Naive thymus-derived CD4-positive, alpha-beta T cell (primary cell): ENCODE measurements around the gene DRAXIN. TPM values are rescaled to one million over a fixed set of nuclear protein-coding genes. Genes with fewer than 3 reads are reported as not detected.

Experiments used
- ATAC-seq: fragments of 150-1000 bp; cut with Tn5 transposase; 2 replicates; pipeline ENCODE4 v1.10.0; 2021; ENCODE audit warnings: mild to moderate bottlenecking, moderate library complexity
- CTCF ChIA-PET: fragments of 350-600 bp; sonication (Branson Sonifier 250); formaldehyde crosslinking; loops from one replicate; lab custom pipeline; 2021; ENCODE audit warnings: antibody characterized with exemption; lab: Charles Lee
- POLR2A ChIA-PET: fragments of 350-600 bp; sonication (Branson Sonifier 250); formaldehyde crosslinking; loops from one replicate; lab custom pipeline; 2021; ENCODE audit warnings: antibody characterized with exemption, inconsistent platforms; lab: Charles Lee
- DNase-seq, 9 donors: peaks; one replicate each; pipeline versions ENCODE4 v3.0.0 to v3.0.0-alpha.2; 2020 to 2022; ENCODE audit warnings: mixed read lengths in 1 of 9
- H3K27ac ChIP-seq: one replicate; pipeline ENCODE4 v1.7.0; 2013; ENCODE audit warnings: mild to moderate bottlenecking, low read depth, low read length, moderate library complexity
- H3K27me3 ChIP-seq, 2 donors: one replicate each; pipeline ENCODE4 v1.7.0; 2013; ENCODE audit warnings: low read length in 2 of 2, mild to moderate bottlenecking in 2 of 2, moderate library complexity in 2 of 2; ENCODE audit not compliant: control insufficient read depth in 2 of 2, insufficient read depth in 2 of 2
- H3K36me3 ChIP-seq, 3 experiments: 1 replicate in 2 of 3; 2 replicates in 1 of 3; pipeline ENCODE4 v1.7.0; 2013; ENCODE audit warnings: low read length in 3 of 3, mild to moderate bottlenecking in 3 of 3, moderate library complexity in 1 of 3; ENCODE audit not compliant: insufficient read depth in 3 of 3, control insufficient read depth in 2 of 3
- H3K4me1 ChIP-seq, 2 donors: one replicate each; pipeline ENCODE4 v1.7.0; 2013; ENCODE audit warnings: low read length in 2 of 2, mild to moderate bottlenecking in 2 of 2, moderate library complexity in 1 of 2; ENCODE audit not compliant: control insufficient read depth in 2 of 2, insufficient read depth in 2 of 2
- H3K4me3 ChIP-seq: 2 replicates; pipeline ENCODE4 v1.7.0; 2013; ENCODE audit warnings: mild to moderate bottlenecking, low read length
- H3K9me3 ChIP-seq, 3 experiments: 1 replicate in 2 of 3; 2 replicates in 1 of 3; pipeline ENCODE4 v1.7.0; 2013; ENCODE audit warnings: low read length in 3 of 3; ENCODE audit not compliant: control insufficient read depth in 2 of 3
- H3K27ac Mint-ChIP-seq, 9 donors: one replicate each; pipeline ENCODE4 v1.8.0; 2020 to 2022; ENCODE audit warnings: mixed read lengths in 9 of 9, mild to moderate bottlenecking in 8 of 9, moderate library complexity in 5 of 9, inconsistent platforms in 2 of 9
- H3K27me3 Mint-ChIP-seq, 5 donors: one replicate each; pipeline ENCODE4 v1.8.0; 2021 to 2022; ENCODE audit warnings: mixed read lengths in 5 of 5, mild to moderate bottlenecking in 1 of 5
- H3K36me3 Mint-ChIP-seq, 5 donors: one replicate each; pipeline ENCODE4 v1.8.0; 2020 to 2022; ENCODE audit warnings: mixed read lengths in 5 of 5, mild to moderate bottlenecking in 3 of 5, inconsistent platforms in 1 of 5
- H3K4me1 Mint-ChIP-seq, 7 donors: one replicate each; pipeline ENCODE4 v1.8.0; 2020 to 2022; ENCODE audit warnings: mixed read lengths in 7 of 7, mild to moderate bottlenecking in 3 of 7, inconsistent platforms in 1 of 7
- H3K4me3 Mint-ChIP-seq, 10 donors: one replicate each; pipeline ENCODE4 v1.8.0; 2020 to 2022; ENCODE audit warnings: mild to moderate bottlenecking in 10 of 10, mixed read lengths in 10 of 10, moderate library complexity in 6 of 10, inconsistent platforms in 2 of 10
- H3K9me3 Mint-ChIP-seq, 11 donors: one replicate each; pipeline ENCODE4 v1.8.0; 2020 to 2022; ENCODE audit warnings: mixed read lengths in 11 of 11, mild to moderate bottlenecking in 4 of 11, inconsistent platforms in 1 of 11, moderate library complexity in 1 of 11
- intact Hi-C, 2 donors: fragments of 100-400 bp; cut with micrococcal nuclease; formaldehyde crosslinking; loops; one replicate each; pipeline ENCODE4 v1.15.1; 2023
- polyA plus RNA-seq, 2 donors: library from polyadenylated mRNA; unstranded; fragments of 300-500 nt; fragmentation: Illumina TruSeq; gene quantifications; one replicate each; pipeline ENCODE4 v1.2.3, GENCODE V29; 2021
- total RNA-seq, 6 experiments: library from RNA in 5 of 6; stranded (reverse) in 5 of 6; gene quantifications; 1 replicate in 5 of 6; 2 replicates in 1 of 6; pipeline ENCODE4 v1.2.3 and lab custom pipeline; 2021 to 2026

Gene DRAXIN
- total and polyA plus RNA-seq, 7 experiments from 2014 or later: 0.03 to 1.6 (median 0.19) TPM

GRCh38 chr1:11671544-11672286 is 19.8 kb upstream of the DRAXIN start:
- no peaks in the 10 kb centered on the region for H3K9me3 ChIP-seq
- H3K4me1 ChIP-seq: no peaks in the 10 kb centered on the region
- ATAC-seq: no peak
- Mint-ChIP-seq H3K9me3 (no peaks in the 10 kb centered on the region), H3K4me1 (peaks cover 0 to 7% (median 0%) of the 10 kb centered on the region in 7 donors), H3K27ac (no peak overlapping the region), H3K4me3 (no peak overlapping the region), H3K27me3 (no peaks in the 10 kb centered on the region), H3K36me3 (peaks cover 0 to 16% (median 4%) of the 10 kb centered on the region in 5 donors)
- no peaks in the 10 kb centered on the region for H3K27me3 ChIP-seq
- no peak overlapping the region for H3K27ac ChIP-seq
- no peak overlapping the region for H3K4me3 ChIP-seq
- intact Hi-C loops: no loop called here
- peaks cover 0 to 52% (median 0%) of the 10 kb centered on the region in 3 experiments for H3K36me3 ChIP-seq
- ChIA-PET CTCF (no interaction called here), POLR2A (interaction anchor here (0.5 to 1.1 kb wide), 2 partner anchors 38 to 114 kb away, joined by 3 read pairs; no protein-coding TSS in a partner anchor)
- DNase-seq: no peak

GRCh38 chr1:11673089-11673769 is 18.3 kb upstream of the DRAXIN start:
- Histone ChIP-seq H3K4me3 (no peak overlapping the region), H3K36me3 (peaks cover 0 to 61% (median 0%) of the 10 kb centered on the region in 3 experiments), H3K9me3 (no peaks in the 10 kb centered on the region), H3K27ac (no peak overlapping the region), H3K4me1 (no peaks in the 10 kb centered on the region), H3K27me3 (no peaks in the 10 kb centered on the region)
- H3K4me1 Mint-ChIP-seq: peaks cover 0 to 10% (median under 1%) of the 10 kb centered on the region in 7 donors
- H3K36me3 Mint-ChIP-seq: peaks cover 0 to 16% (median 4%) of the 10 kb centered on the region in 5 donors
- peak; percentile 20 for ATAC-seq
- no peaks in the 10 kb centered on the region for H3K9me3 Mint-ChIP-seq
- H3K27ac Mint-ChIP-seq: no peak overlapping the region
- ChIA-PET CTCF (interaction anchor here (0.9 kb wide), 2 partner anchors 20 to 636 kb away, joined by 3 read pairs; no protein-coding TSS in a partner anchor), POLR2A (interaction anchor here (1.2 kb wide), 1 partner anchor 9 kb away, joined by 3 read pairs; no protein-coding TSS in a partner anchor)
- H3K27me3 Mint-ChIP-seq: no peaks in the 10 kb centered on the region
- intact Hi-C loops: no loop called here
- no peak for DNase-seq
- H3K4me3 Mint-ChIP-seq: no peak overlapping the region

GRCh38 chr1:11674488-11674887 is 17.0 kb upstream of the DRAXIN start:
- peaks cover 0 to 54% (median 0%) of the 10 kb centered on the region in 3 experiments for H3K36me3 ChIP-seq
- DNase-seq: no peak
- H3K4me1 Mint-ChIP-seq: peaks cover 6 to 16% (median 10%) of the 10 kb centered on the region in 7 donors
- no peaks in the 10 kb centered on the region for H3K27me3 Mint-ChIP-seq
- no peaks in the 10 kb centered on the region for H3K9me3 ChIP-seq
- no peak overlapping the region for H3K27ac Mint-ChIP-seq
- no peak for ATAC-seq
- no peak overlapping the region for H3K4me3 ChIP-seq
- no peaks in the 10 kb centered on the region for H3K27me3 ChIP-seq
- intact Hi-C loops: no loop called here
- peaks cover 0 to 21% (median 4%) of the 10 kb centered on the region in 5 donors for H3K36me3 Mint-ChIP-seq
- H3K4me3 Mint-ChIP-seq: no peak overlapping the region
- ChIA-PET CTCF (interaction anchor here (0.6 kb wide), 1 partner anchor 497 kb away, joined by 4 read pairs; no protein-coding TSS in a partner anchor), POLR2A (interaction anchor here (1.3 kb wide), 1 partner anchor 10 kb away, joined by 3 read pairs; no protein-coding TSS in a partner anchor)
- H3K9me3 Mint-ChIP-seq: no peaks in the 10 kb centered on the region
- H3K4me1 ChIP-seq: peaks cover 0 to 3% of the 10 kb centered on the region in 2 donors
- H3K27ac ChIP-seq: no peak overlapping the region

GRCh38 chr1:11675325-11675724 is 16.2 kb upstream of the DRAXIN start:
- POLR2A ChIA-PET: no interaction called here
- DNase-seq (no peak), ATAC-seq (no peak)
- Histone ChIP-seq H3K4me3 (no peak overlapping the region), H3K27me3 (no peaks in the 10 kb centered on the region), H3K4me1 (peaks cover 0 to 3% of the 10 kb centered on the region in 2 donors), H3K36me3 (peaks cover 0 to 54% (median 0%) of the 10 kb centered on the region in 3 experiments), H3K27ac (no peak overlapping the region), H3K9me3 (no peaks in the 10 kb centered on the region)
- Mint-ChIP-seq H3K4me1 (peaks cover 6 to 19% (median 17%) of the 10 kb centered on the region in 7 donors), H3K4me3 (no peak overlapping the region), H3K27me3 (no peaks in the 10 kb centered on the region), H3K27ac (peak overlapping the region in 1 of 9 donors; percentile 38), H3K36me3 (peaks cover 0 to 21% (median 4%) of the 10 kb centered on the region in 5 donors), H3K9me3 (no peaks in the 10 kb centered on the region)
- CTCF ChIA-PET: no interaction called here
- intact Hi-C loops: no loop called here

GRCh38 chr1:11676386-11677103 is 15.0 kb upstream of the DRAXIN start:
- CTCF ChIA-PET: interaction anchor here (0.6 to 0.8 kb wide), 2 partner anchors 56 to 130 kb away, joined by 3 read pairs; partner anchors contain the start of genes CLCN6 and MTHFR
- Histone ChIP-seq H3K4me1 (peaks cover 0 to 4% of the 10 kb centered on the region in 2 donors), H3K36me3 (peaks cover 0 to 56% (median 0%) of the 10 kb centered on the region in 3 experiments)

GRCh38 chr1:11678442-11678841 is 13.1 kb upstream of the DRAXIN start:
- Mint-ChIP-seq H3K4me1 (peaks cover 6 to 28% (median 19%) of the 10 kb centered on the region in 7 donors), H3K9me3 (no peaks in the 10 kb centered on the region), H3K4me3 (peak overlapping the region in 6 of 10 donors; percentile 5 to 76 (median 22)), H3K27ac (peak overlapping the region in 1 of 9 donors; percentile 0), H3K36me3 (peaks cover 0 to 17% (median 2%) of the 10 kb centered on the region in 5 donors), H3K27me3 (no peaks in the 10 kb centered on the region)
- Histone ChIP-seq H3K4me3 (no peak overlapping the region), H3K4me1 (peaks cover 0 to 9% of the 10 kb centered on the region in 2 donors), H3K36me3 (peaks cover 0 to 42% (median 0%) of the 10 kb centered on the region in 3 experiments), H3K9me3 (no peaks in the 10 kb centered on the region), H3K27ac (no peak overlapping the region), H3K27me3 (no peaks in the 10 kb centered on the region)
- ChIA-PET POLR2A (interaction anchor here (1.1 kb wide), 1 partner anchor 41 kb away, joined by 4 read pairs; no protein-coding TSS in a partner anchor), CTCF (interaction anchor here (0.7 kb wide), 1 partner anchor 261 kb away, joined by 4 read pairs; no protein-coding TSS in a partner anchor)
- intact Hi-C loops: no loop called here
- no peak for ATAC-seq
- no peak for DNase-seq

More at GRCh38 chr1:11676386-11677103, 15.0 kb upstream of the DRAXIN start:
- Histone ChIP-seq H3K9me3 (no peaks in the 10 kb centered on the region), H3K27ac (no peak overlapping the region), H3K4me3 (no peak overlapping the region), H3K27me3 (no peaks in the 10 kb centered on the region)
- no peak for ATAC-seq
- H3K36me3 Mint-ChIP-seq: peaks cover 0 to 21% (median 4%) of the 10 kb centered on the region in 5 donors
- intact Hi-C loops: no loop called here
- POLR2A ChIA-PET: interaction anchor here (0.5 to 1.2 kb wide), 2 partner anchors 43 to 46 kb away, joined by 3 read pairs; no protein-coding TSS in a partner anchor
- DNase-seq: no peak
- H3K4me1 Mint-ChIP-seq: peaks cover 6 to 21% (median 16%) of the 10 kb centered on the region in 7 donors
- H3K27me3 Mint-ChIP-seq: no peaks in the 10 kb centered on the region
- H3K9me3 Mint-ChIP-seq: no peaks in the 10 kb centered on the region
- H3K27ac Mint-ChIP-seq: no peak overlapping the region
- H3K4me3 Mint-ChIP-seq: no peak overlapping the region
